ENCODE results near the gene UVRAG.

- TF ChIP-seq ZNF148 (tag by site-specific recombination; IDR thresholded peaks at IDR 0.05; ENCODE audit: borderline replicate concordance) (no peak), CTCF (tag by site-specific recombination; IDR thresholded peaks at IDR 0.05) (no peak), ZSCAN5A (tag by site-specific recombination; IDR thresholded peaks at IDR 0.05) (no peak), ZBTB10 (tag by site-specific recombination; IDR thresholded peaks at IDR 0.05) (no peak), ZNF10 (tag by site-specific recombination; IDR thresholded peaks at IDR 0.05) (no peak), GLIS2 (tag by site-specific recombination; IDR thresholded peaks at IDR 0.05) (no peak), SP3 (tag by site-specific recombination; IDR thresholded peaks at IDR 0.05) (no peak), IKZF3 (tag by site-specific recombination; IDR thresholded peaks at IDR 0.05) (no peak), YY1 (tag by site-specific recombination; IDR thresholded peaks at IDR 0.05) (no peak), REST (tag by site-specific recombination; IDR thresholded peaks at IDR 0.05) (no peak), ZNF398 (tag by site-specific recombination; IDR thresholded peaks at IDR 0.05) (no peak), ZNF670 (tag by site-specific recombination; IDR thresholded peaks at IDR 0.05; ENCODE audit: low read depth) (no peak), KLF1 (tag by site-specific recombination; IDR thresholded peaks at IDR 0.05) (no peak), KLF8 (tag by site-specific recombination; IDR thresholded peaks at IDR 0.05) (no peak)
Observed at GRCh38 chr11:75934851-75935250, 119.8 kb downstream of the UVRAG start.

Data from HEK293 (cell line).